ENCODE data around the gene CLEC10A.
"Not testable (repeated sequence)": the region's sequence is repeated elsewhere in the genome, so short reads cannot be mapped to it uniquely, and the experiment has no call there.

CLEC10A gene

GRCh38 chr17:7068268-7068667, 11.8 kb downstream of the CLEC10A start:
- DNase-seq = no peak

GRCh38 chr17:7067198-7067597, 12.9 kb downstream of the CLEC10A start:
- DNase-seq = no peak

- no peak for DNase-seq
Observed at GRCh38 chr17:7064261-7064660, 15.8 kb downstream of the CLEC10A start.

GRCh38 chr17:7063518-7064094, 16.4 kb downstream of the CLEC10A start:
- DNase-seq = no peak

- no peak for DNase-seq
Observed at GRCh38 chr17:7060165-7060891, 19.7 kb downstream of the CLEC10A start.

GRCh38 chr17:7058831-7059447, 21.1 kb downstream of the CLEC10A start:
- DNase-seq = no peak

- no peak for DNase-seq
Observed at GRCh38 chr17:7056386-7056785, 23.7 kb downstream of the CLEC10A start.

- DNase-seq = not testable (repeated sequence)
Observed at GRCh38 chr17:7050583-7050982, 29.5 kb downstream of the CLEC10A start.

- DNase-seq = no peak
Observed at GRCh38 chr17:7048968-7049367, 31.1 kb downstream of the CLEC10A start.

GRCh38 chr17:7047566-7047965, 32.5 kb downstream of the CLEC10A start:
- DNase-seq = no peak

GRCh38 chr17:7046725-7047397, 33.2 kb downstream of the CLEC10A start:
- peak; percentile 85 for DNase-seq

GRCh38 chr17:7046127-7046724, 33.8 kb downstream of the CLEC10A start:
- peak; percentile 96 for DNase-seq

- DNase-seq = no peak
Observed at GRCh38 chr17:7045492-7046126, 34.4 kb downstream of the CLEC10A start.

GRCh38 chr17:7043497-7044198, 36.4 kb downstream of the CLEC10A start, which contains the start of gene SLC16A11:
SLC16A11 (minus strand) TSS chr17:7044092; CDS start chr17:7043513, 579 bp downstream.
- no peak for DNase-seq

- no peak for DNase-seq
Observed at GRCh38 chr17:7043182-7043496, 36.9 kb downstream of the CLEC10A start.

- DNase-seq = no peak
Observed at GRCh38 chr17:7042501-7043181, 37.4 kb downstream of the CLEC10A start.

GRCh38 chr17:7041607-7042500, 38.2 kb downstream of the CLEC10A start:
- peak; percentile 81 for DNase-seq

GRCh38 chr17:7039832-7040231, 40.2 kb downstream of the CLEC10A start:
- DNase-seq = no peak

GRCh38 chr17:7038025-7038862, 41.8 kb downstream of the CLEC10A start:
- DNase-seq = peak; percentile 55

Measured in islet precursor cell (in vitro differentiated cells).